ENCODE measurements around the gene EPHA7.
A peak's percentile ranks its signal among the peaks of the same experiment; 100 is the strongest.

EPHA7 gene

GRCh38 chr6:93210908-93211307 lies 208.5 kb downstream of the EPHA7 start:
- TF ChIP-seq CTCF (conservative IDR thresholded peaks at IDR 0.05; ENCODE audit: low read depth, low read length) = no peak

GRCh38 chr6:93209358-93209757 lies 210.0 kb downstream of the EPHA7 start:
- no peak overlapping the region for H3K4me3 ChIP-seq (ENCODE audit: low read depth, low read length)
- TF ChIP-seq CTCF (conservative IDR thresholded peaks at IDR 0.05; ENCODE audit: low read depth, low read length) = no peak
- DNase-seq (ENCODE audit: low read depth) = no peak

More at GRCh38 chr6:93210908-93211307, 208.5 kb downstream of the EPHA7 start:
- no peak overlapping the region for H3K4me3 ChIP-seq (ENCODE audit: low read depth, low read length)
- no peak for DNase-seq (ENCODE audit: low read depth)

- peak; percentile 42 for DNase-seq (ENCODE audit: low read depth)
- no peak overlapping the region for H3K4me3 ChIP-seq (ENCODE audit: low read depth, low read length)
- TF ChIP-seq CTCF (conservative IDR thresholded peaks at IDR 0.05; ENCODE audit: low read depth, low read length) = no peak
Measured at GRCh38 chr6:93196406-93196970, 222.9 kb downstream of the EPHA7 start.

- no peak for TF ChIP-seq CTCF (conservative IDR thresholded peaks at IDR 0.05; ENCODE audit: low read depth, low read length)
- no peak for DNase-seq (ENCODE audit: low read depth)
- no peak overlapping the region for H3K4me3 ChIP-seq (ENCODE audit: low read depth, low read length)
Measured at GRCh38 chr6:93194480-93194879, 224.9 kb downstream of the EPHA7 start.

GRCh38 chr6:93193868-93194267 lies 225.5 kb downstream of the EPHA7 start:
- DNase-seq (ENCODE audit: low read depth) = no peak
- no peak overlapping the region for H3K4me3 ChIP-seq (ENCODE audit: low read depth, low read length)
- no peak for TF ChIP-seq CTCF (conservative IDR thresholded peaks at IDR 0.05; ENCODE audit: low read depth, low read length)

Data from choroid plexus epithelial cell (primary cell).